GM21515 (cell line): ENCODE results near the gene CXCR6.

Experiments
- ATAC-seq: cut with Tn5 transposase; IDR thresholded peaks from one replicate; pipeline ENCODE4 v1.9.1; 2021; ENCODE audit not compliant: unreplicated experiment

CXCR6 gene

GRCh38 chr3:45946875-45947274 lies 3.6 kb downstream of the CXCR6 start:
- no peak for ATAC-seq

DNA sequence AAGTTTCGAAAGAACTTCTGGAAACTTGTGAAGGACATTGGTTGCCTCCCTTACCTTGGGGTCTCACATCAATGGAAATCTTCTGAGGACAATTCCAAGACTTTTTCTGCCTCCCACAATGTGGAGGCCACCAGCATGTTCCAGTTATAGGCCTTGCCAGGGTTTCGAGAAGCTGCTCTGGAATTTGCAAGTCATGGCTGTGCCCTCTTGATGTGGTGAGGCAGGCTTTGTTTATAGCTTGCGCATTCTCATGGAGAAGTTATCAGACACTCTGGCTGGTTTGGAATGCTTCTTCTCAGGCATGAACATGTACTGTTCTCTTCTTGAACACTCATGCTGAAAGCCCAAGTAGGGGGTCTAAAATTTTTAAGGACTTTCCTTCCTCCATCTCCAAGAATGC lies 4.1 kb downstream of the CXCR6 start:
- no peak for ATAC-seq

- ATAC-seq = no peak
Observed at GRCh38 chr3:45948311-45948781, 5.1 kb downstream of the CXCR6 start.

DNA sequence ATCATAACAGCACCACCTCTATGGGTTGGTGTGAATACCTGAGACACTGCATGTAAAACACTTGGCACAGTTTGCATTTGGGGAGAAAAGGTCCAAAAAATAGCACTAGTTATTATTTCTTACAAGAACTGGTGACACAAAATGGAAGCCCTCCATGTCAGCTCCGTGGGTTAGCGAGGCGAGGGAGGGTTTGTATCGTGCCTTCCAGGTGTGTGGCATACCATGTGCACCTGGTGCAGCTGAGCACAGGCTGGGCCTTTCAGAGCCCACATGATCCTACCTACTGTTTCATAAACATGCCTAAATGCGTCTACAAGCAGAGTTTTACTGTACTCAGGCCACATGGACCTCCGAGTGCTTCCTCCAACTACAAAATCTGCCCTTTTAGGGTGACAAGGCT lies 5.6 kb downstream of the CXCR6 start:
- ATAC-seq = no peak

- ATAC-seq = no peak
Observed at GRCh38 chr3:45949432-45949831, 6.2 kb downstream of the CXCR6 start.

DNA sequence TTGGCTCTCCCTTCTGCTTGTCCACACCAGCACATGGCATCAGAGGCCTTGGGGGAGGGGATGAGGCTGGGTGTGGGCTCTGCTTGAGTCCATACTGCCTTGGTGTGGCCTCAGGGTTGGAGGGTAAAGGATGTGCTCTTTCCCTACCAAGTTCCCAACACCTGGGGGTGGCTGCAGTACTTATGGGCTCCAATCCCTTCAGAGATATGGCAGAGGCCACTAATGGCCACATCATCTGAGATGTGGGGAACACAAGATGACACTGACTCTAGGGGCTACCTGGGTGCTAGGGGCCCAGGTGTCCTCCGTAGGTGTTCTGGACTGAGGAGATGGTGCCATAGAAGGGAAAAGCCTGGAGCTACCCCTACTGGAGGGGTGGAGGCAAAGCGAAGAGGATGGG lies 6.9 kb downstream of the CXCR6 start:
- no peak for ATAC-seq

- ATAC-seq = no peak
Observed at GRCh38 chr3:45950686-45951600, 7.7 kb downstream of the CXCR6 start.

- ATAC-seq = no peak
Observed at GRCh38 chr3:45951946-45952345, 8.7 kb downstream of the CXCR6 start.

DNA sequence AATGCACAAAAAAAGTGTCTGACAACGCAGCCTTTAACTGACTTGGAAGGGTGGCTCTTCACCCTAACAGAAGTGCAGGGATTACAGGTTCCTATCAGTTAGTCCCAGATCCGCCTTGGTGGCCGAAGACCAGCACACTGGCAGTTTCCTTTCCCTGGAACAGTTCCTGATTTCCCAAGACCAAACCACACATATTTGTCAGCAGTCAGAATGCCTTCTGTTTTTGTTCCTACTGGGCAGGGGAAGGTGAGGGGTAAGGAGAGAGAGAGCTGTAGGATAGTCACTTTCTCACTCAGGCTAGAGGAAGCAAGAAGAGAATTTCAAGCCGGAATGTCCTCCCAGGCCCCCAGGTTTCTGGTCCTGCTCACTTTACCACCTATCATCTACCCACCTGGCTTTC lies 9.2 kb downstream of the CXCR6 start:
- no peak for ATAC-seq

GRCh38 chr3:45953536-45953935 lies 10.3 kb downstream of the CXCR6 start:
- no peak for ATAC-seq

DNA sequence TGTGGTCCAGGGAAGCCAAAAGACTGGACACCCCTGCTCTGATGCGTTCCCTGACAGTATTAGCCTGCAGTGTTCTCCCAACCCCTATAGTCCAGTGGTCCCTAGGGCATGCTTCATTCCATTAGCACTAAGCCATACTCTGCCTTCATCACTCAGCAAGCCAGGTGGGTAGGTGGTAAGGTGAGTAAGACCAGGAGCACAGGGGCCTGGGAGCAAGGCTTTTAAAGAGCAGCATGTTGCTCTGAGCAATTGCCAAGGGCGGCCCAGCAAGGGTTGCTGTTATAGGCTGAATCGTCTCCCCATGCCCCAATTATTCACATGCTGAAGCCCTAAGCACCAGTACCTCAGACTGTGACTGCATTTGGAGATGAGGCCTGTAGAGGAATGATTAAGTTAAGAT lies 11.0 kb downstream of the CXCR6 start:
- ATAC-seq = no peak

GRCh38 chr3:45955017-45955647 lies 11.9 kb downstream of the CXCR6 start:
- no peak for ATAC-seq

DNA sequence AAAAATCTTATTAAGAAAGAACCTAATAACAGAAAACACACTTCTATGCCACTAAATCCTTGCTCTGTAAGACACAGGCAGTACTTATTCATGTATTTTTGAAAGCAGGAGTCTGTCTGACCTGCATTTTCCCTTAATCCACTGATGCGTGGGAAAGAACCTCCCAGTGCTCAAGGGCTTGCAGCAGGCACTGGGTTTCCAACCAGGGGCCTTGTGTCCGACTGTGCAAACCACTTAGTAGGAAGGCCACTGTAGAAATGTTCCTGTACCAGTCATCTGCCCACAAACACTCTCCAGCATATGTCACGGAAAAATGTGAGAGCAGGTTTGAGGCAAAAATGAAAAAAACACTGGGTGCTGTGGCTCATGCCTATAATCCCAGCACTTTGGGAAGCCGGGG lies 12.4 kb downstream of the CXCR6 start:
- ATAC-seq = no peak

DNA sequence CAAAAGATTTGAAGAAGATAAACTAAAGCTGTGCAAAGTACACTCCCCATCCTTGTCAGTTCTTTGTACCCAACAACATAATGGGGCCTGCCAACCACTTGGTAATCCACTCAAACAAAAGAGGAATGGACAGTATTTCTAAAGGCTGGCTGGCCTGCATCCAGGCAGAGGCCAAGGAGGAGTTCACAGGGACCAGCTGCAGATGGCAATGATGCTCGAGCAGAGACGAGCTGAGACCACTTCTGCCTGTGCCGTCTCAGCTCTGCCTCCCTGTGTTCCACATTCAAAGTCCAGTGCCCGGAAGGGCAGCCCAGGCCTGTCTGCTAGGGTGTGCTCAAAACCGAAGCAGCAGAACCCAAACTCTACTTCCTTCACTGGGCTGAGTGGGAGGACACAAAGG lies 14.3 kb downstream of the CXCR6 start:
- ATAC-seq = no peak

- no peak for ATAC-seq
Observed at GRCh38 chr3:45958321-45958791, 15.1 kb downstream of the CXCR6 start.

DNA sequence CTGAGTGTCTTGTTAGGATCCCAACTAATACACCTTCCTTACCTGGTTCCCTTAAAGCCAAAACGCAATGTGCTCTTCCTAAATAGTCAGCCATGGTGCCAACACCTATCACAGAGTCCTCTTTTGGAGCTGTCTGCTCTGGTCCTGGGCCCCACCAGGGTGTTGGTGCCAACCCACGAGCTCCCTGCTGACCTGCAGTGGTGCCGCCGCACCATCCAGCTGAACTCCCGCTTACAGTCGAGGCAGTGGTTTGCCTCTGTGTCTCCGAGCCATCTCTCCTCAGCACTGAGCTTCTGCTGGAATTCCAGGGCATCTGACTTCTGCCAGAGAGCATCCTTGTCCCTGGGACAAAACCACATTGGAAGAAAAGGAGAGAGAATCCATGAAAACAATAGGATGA lies 15.9 kb downstream of the CXCR6 start:
- ATAC-seq = no peak

DNA sequence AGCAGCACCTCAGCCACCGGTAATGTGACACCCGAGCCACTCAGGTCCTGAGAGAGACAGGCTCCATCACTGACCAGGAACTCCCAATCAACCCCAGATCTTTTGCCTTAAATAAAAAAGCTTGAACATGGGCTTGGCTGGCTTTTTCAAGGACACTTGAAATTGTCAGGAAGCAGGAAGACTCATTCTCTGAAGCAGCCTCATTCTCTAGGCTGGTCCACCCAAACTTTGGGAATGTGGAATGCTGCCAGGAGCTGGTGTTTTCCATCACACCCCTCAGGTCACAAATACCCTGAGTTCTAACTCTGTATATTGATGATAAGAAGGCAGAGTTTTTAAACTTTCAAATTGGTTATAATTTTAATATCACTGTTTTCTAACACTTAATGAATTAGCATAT lies 17.0 kb downstream of the CXCR6 start:
- ATAC-seq = no peak

DNA sequence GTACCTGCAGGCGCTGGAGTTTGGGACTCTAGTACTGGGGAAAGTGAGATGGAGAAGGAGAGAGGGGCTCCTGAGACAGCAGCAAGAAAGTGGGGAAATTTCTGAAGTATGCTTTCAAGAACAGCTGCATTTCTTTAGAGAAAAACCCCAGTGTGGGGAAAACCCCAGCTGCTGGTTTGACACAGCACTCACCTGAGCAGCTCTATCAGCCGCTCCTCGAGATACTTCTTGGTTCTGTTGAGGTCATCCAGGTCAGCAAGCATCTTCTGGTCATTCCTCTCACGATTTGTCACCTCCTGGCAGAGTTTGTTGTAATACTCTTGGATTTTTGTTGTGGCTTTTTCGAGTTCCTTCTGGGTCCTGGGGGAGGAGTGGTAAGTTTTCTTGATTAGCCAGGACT lies 18.8 kb downstream of the CXCR6 start:
- ATAC-seq = no peak

DNA sequence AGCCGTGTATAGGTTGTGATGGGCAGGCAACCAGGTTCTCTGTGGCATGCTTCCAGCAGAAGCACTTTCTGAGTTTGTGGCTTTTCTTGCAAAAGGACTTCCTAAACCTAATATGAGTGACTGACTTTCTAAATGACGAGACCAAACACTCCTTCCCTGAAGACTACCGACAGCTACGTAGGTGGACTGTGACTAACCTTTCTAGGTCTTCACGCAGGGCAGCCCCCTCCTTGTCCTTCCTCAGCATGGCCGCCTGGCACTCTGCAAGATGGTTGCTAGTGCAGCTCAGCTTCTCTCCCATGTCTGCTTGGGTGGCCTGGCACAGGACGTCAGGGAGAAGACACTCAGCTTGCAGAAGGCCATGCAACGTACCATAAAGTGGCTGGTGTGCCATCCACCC lies 20.9 kb downstream of the CXCR6 start:
- peak; percentile 47 for ATAC-seq

- no peak for ATAC-seq
Observed at GRCh38 chr3:45965253-45965652, 22.0 kb downstream of the CXCR6 start.

DNA sequence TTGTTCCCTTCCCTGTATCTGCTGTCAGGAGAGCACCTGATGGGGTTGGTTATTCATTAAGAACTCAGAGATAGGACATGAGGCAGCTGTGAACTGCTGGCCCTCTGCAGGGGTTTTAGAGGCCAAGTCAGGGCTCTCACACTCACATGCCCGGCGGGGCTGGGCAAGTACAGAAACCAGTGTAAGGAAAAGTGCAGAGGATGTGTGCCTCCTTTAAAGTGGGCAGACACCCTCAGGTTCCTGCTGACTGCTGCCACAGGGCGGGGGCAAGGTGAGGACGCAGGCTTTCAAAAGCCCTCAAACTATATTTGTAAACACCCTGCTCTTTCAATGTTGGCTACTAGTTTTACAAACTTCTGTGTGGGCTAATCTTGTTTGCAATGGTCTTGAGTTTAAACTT lies 22.4 kb downstream of the CXCR6 start:
- ATAC-seq = no peak

DNA sequence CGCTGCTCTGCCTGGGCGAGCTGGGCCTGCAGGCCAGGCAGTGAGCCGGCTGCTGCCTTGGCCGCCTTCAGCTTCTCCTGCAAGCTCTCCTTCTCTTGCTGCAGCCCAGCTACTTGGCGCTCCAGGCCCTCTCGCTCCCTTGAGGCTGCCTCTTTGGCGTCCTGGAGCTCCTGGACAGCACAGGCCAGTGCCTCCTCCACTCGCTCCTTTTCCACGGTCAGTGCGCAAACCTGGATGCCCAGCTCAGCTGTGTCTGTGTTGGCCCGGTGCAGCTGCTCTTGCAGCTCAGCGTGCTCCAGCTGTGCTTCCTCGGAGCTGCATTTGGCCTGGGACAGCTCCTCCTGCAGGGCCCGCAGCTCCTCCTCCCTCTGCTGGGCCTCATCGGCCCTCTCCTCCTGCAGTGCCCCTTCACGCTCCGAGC lies 23.1 kb downstream of the CXCR6 start:
- ATAC-seq = no peak
